ENCODE results near the gene DDX1. TPM values are rescaled to one million over a fixed set of nuclear protein-coding genes. Genes with fewer than 3 reads are reported as not detected.

The DDX1 gene
- total and polyA plus RNA-seq, 2 donors from 2014 or later: 84.0 to 90.0 TPM

DNA sequence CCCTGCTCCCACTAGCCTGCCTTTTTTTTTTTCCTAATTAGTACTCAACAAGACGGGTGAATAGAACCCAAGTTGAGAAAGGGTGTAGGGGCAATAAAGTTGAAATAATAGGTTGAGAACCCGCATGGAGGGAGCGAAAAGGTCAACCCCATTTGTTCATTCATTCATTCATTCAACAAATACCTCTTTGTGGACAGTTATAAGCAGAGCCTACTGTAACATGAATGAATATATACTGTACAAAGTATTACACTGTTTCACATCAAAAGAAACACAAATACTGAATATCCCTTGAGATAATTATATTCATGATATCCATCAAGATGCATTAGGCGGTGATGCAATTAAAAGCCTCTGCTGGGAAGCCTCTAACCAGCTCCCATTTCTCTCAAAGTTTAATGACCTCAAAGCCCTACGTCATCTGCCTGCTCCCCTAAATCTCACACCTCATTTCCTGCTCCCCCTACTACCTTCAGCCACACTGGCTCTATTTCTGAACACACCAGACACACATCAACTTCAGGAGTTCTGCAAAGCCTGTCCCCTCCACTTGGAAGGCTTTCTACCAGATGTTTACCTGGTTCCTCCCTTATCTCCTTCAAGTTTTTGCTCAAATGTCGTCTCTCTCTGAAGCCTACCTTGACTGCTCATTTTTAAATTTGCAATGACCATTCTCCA lies 29.2 kb upstream of the DDX1 start:
- Histone ChIP-seq H3K36me3 (ENCODE audit: control insufficient read depth in 2 of 3, insufficient read depth in 3 of 3, low read length in 3 of 3) (no peaks in the 10 kb centered on the region), H3K4me3 (ENCODE audit: low read length in 3 of 3) (peak overlapping the region; percentile 77 to 95 (median 92)), H3K27me3 (ENCODE audit: control insufficient read depth, insufficient read depth, low read length) (no peaks in the 10 kb centered on the region), H3K9me3 (ENCODE audit: control insufficient read depth in 2 of 3, insufficient read depth in 1 of 3, low read length in 3 of 3) (no peaks in the 10 kb centered on the region), H3K4me1 (ENCODE audit: control insufficient read depth in 2 of 3, insufficient read depth in 2 of 3, low read depth in 1 of 3, low read length in 3 of 3) (peaks cover 0 to 8% (median 4%) of the 10 kb centered on the region in 3 donors), H3K9ac (ENCODE audit: low read length in 3 of 3) (no peak overlapping the region), H3K27ac (ENCODE audit: low read depth in 2 of 2, low read length in 2 of 2) (no peak overlapping the region)
- intact Hi-C loops (cut with DNase I): no loop called here
- DNase-seq (no peak), FAIRE-seq (no peak)
- TF ChIP-seq, protein P1, sequence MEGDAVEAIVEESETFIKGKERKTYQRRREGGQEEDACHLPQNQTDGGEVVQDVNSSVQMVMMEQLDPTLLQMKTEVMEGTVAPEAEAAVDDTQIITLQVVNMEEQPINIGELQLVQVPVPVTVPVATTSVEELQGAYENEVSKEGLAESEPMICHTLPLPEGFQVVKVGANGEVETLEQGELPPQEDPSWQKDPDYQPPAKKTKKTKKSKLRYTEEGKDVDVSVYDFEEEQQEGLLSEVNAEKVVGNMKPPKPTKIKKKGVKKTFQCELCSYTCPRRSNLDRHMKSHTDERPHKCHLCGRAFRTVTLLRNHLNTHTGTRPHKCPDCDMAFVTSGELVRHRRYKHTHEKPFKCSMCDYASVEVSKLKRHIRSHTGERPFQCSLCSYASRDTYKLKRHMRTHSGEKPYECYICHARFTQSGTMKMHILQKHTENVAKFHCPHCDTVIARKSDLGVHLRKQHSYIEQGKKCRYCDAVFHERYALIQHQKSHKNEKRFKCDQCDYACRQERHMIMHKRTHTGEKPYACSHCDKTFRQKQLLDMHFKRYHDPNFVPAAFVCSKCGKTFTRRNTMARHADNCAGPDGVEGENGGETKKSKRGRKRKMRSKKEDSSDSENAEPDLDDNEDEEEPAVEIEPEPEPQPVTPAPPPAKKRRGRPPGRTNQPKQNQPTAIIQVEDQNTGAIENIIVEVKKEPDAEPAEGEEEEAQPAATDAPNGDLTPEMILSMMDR (IDR thresholded peaks at IDR 0.05; ENCODE audit: borderline replicate concordance, extremely low read depth, insufficient read depth): no peak

GRCh38 chr2:15563227-15564100 lies 28.2 kb upstream of the DDX1 start:
- no peak overlapping the region for H3K4me3 ChIP-seq (ENCODE audit: low read length in 3 of 3)
- no peaks in the 10 kb centered on the region for H3K27me3 ChIP-seq (ENCODE audit: control insufficient read depth, insufficient read depth, low read length)
- H3K9ac ChIP-seq (ENCODE audit: low read length in 3 of 3): no peak overlapping the region
- no peaks in the 10 kb centered on the region for H3K9me3 ChIP-seq (ENCODE audit: control insufficient read depth in 2 of 3, insufficient read depth in 1 of 3, low read length in 3 of 3)
- FAIRE-seq (no peak), DNase-seq (no peak)
- TF ChIP-seq, protein P1 (IDR thresholded peaks at IDR 0.05; ENCODE audit: borderline replicate concordance, extremely low read depth, insufficient read depth): no peak
- H3K36me3 ChIP-seq (ENCODE audit: control insufficient read depth in 2 of 3, insufficient read depth in 3 of 3, low read length in 3 of 3): no peaks in the 10 kb centered on the region
- H3K4me1 ChIP-seq (ENCODE audit: control insufficient read depth in 2 of 3, insufficient read depth in 2 of 3, low read depth in 1 of 3, low read length in 3 of 3): peaks cover 0 to 8% (median 4%) of the 10 kb centered on the region in 3 donors
- no peak overlapping the region for H3K27ac ChIP-seq (ENCODE audit: low read depth in 2 of 2, low read length in 2 of 2)
- intact Hi-C loops (cut with DNase I): no loop called here

GRCh38 chr2:15565392-15565791 lies 26.3 kb upstream of the DDX1 start:
- DNase-seq (no peak), FAIRE-seq (no peak)
- Histone ChIP-seq H3K27me3 (ENCODE audit: control insufficient read depth, insufficient read depth, low read length) (no peaks in the 10 kb centered on the region), H3K9me3 (ENCODE audit: control insufficient read depth in 2 of 3, insufficient read depth in 1 of 3, low read length in 3 of 3) (no peaks in the 10 kb centered on the region), H3K27ac (ENCODE audit: low read depth in 2 of 2, low read length in 2 of 2) (no peak overlapping the region), H3K4me3 (ENCODE audit: low read length in 3 of 3) (no peak overlapping the region), H3K36me3 (ENCODE audit: control insufficient read depth in 2 of 3, insufficient read depth in 3 of 3, low read length in 3 of 3) (no peaks in the 10 kb centered on the region), H3K4me1 (ENCODE audit: control insufficient read depth in 2 of 3, insufficient read depth in 2 of 3, low read depth in 1 of 3, low read length in 3 of 3) (no peaks in the 10 kb centered on the region), H3K9ac (ENCODE audit: low read length in 3 of 3) (no peak overlapping the region)
- intact Hi-C loops (cut with DNase I): no loop called here
- TF ChIP-seq, protein P1 (IDR thresholded peaks at IDR 0.05; ENCODE audit: borderline replicate concordance, extremely low read depth, insufficient read depth): no peak

All from kidney (tissue), 14 donors.